D721Med (cell line): ENCODE data around the gene TCAF1.

Experiments
- DNase-seq: peaks from one replicate; pipeline ENCODE4 v3.0.0; 2011; ENCODE audit warnings: low spot score; ENCODE audit not compliant: insufficient read length
- FAIRE-seq: peaks from 2 replicates; lab custom pipeline; 2011; peaks lifted over from hg19 to GRCh38; lab: Jason Lieb, UNC
- CTCF ChIP-seq: IDR thresholded peaks from 2 replicates; pipeline ENCODE4 v1.5.1; 2012; ENCODE audit warnings: mild to moderate bottlenecking, control low read depth; ENCODE audit not compliant: insufficient read depth; ENCODE audit errors: missing control alignments

The TCAF1 gene

GRCh38 chr7:143901332-143901667 lies 676 bp downstream of the TCAF1 start:
- TF ChIP-seq CTCF = no peak
- no peak for DNase-seq
- FAIRE-seq = no peak

GRCh38 chr7:143900230-143900766 lies 1.7 kb downstream of the TCAF1 start:
- DNase-seq (no peak), FAIRE-seq (no peak)
- TF ChIP-seq CTCF = no peak

GRCh38 chr7:143898810-143899209 lies 3.2 kb downstream of the TCAF1 start:
- DNase-seq (no peak), FAIRE-seq (peak; percentile 53)
- no peak for TF ChIP-seq CTCF

- FAIRE-seq = no peak
Measured at GRCh38 chr7:143896667-143897066, 5.3 kb downstream of the TCAF1 start.

GRCh38 chr7:143892527-143893300 lies 9.3 kb downstream of the TCAF1 start:
- FAIRE-seq (peak; percentile 35), DNase-seq (no peak)
- TF ChIP-seq CTCF = no peak

More at GRCh38 chr7:143896667-143897066, 5.3 kb downstream of the TCAF1 start:
- no peak for DNase-seq
- no peak for TF ChIP-seq CTCF

GRCh38 chr7:143891457-143891856 lies 10.5 kb downstream of the TCAF1 start:
- peak; percentile 46 for FAIRE-seq
- no peak for DNase-seq
- TF ChIP-seq CTCF = no peak

GRCh38 chr7:143890558-143890957 lies 11.4 kb downstream of the TCAF1 start:
- no peak for DNase-seq
- no peak for TF ChIP-seq CTCF

More at GRCh38 chr7:143890558-143890957, 11.4 kb downstream of the TCAF1 start:
- no peak for FAIRE-seq
